GM12878 (cell line): ENCODE data around the gene RFX7. TPM values are rescaled to one million over a fixed set of nuclear protein-coding genes. Genes with fewer than 3 reads are reported as not detected.

Experiments used
- ATAC-seq: fragments of 200-7000 bp; cut with Tn5 transposase; 3 replicates; pipeline ENCODE4 v1.9.1; 2020; ENCODE audit warnings: mild to moderate bottlenecking, moderate library complexity
- BruUV-seq: library from RNA; stranded (reverse); fragments of 400-500 nt; replicated peaks from 2 replicates; lab custom pipeline; 2021; lab: Mats Ljungman, UMichigan
- CTCF ChIA-PET: fragments of 300-600 bp; sonication (Branson Sonifier 250); formaldehyde crosslinking; extraction: SDS; loops from one replicate; lab custom pipeline; 2021; ENCODE audit warnings: inconsistent platforms; lab: Yijun Ruan, JAX
- POLR2A ChIA-PET: fragments of 350-600 bp; formaldehyde crosslinking; extraction: SDS; loops from one replicate; lab custom pipeline; 2021; ENCODE audit warnings: inconsistent platforms; lab: Charles Lee
- RAD21 ChIA-PET: fragments of 300-600 bp; sonication (Branson Sonifier 250); formaldehyde crosslinking; loops from one replicate; lab custom pipeline; 2023; ENCODE audit warnings: antibody characterized with exemption; ENCODE audit not compliant: unreplicated experiment; lab: Charles Lee
- SMC1A ChIA-PET: fragments of 300-600 bp; sonication (Branson Sonifier 250); formaldehyde crosslinking; loops from one replicate; lab custom pipeline; 2023; ENCODE audit not compliant: unreplicated experiment, uncharacterized antibody; lab: Charles Lee
- DNase-seq: peaks from one replicate; pipeline ENCODE4 v3.0.0-alpha.2; 2011; ENCODE audit warnings: low read depth, low spot score
- FAIRE-seq: peaks from 3 replicates; lab custom pipeline; 2011; peaks lifted over from hg19 to GRCh38; lab: Jason Lieb, UNC
- H2AFZ ChIP-seq: 2 replicates; pipeline ENCODE4 v1.6.0; 2011; ENCODE audit warnings: low read depth, low read length, control low read depth; ENCODE audit not compliant: control insufficient read depth
- H3K27ac ChIP-seq: 2 replicates; pipeline ENCODE4 v1.5.1; 2011; ENCODE audit warnings: control low read depth; ENCODE audit not compliant: control insufficient read depth, insufficient read depth
- H3K27me3 ChIP-seq, 2 experiments: replicated peaks in 1 of 2; 2 replicates each; pipeline versions ENCODE4 v1.6.0 to v1.6.1; 2011; ENCODE audit warnings: low read length in 1 of 2; ENCODE audit not compliant: control insufficient read depth in 2 of 2, insufficient read depth in 2 of 2
- H3K36me3 ChIP-seq, 2 experiments: 2 replicates each; pipeline ENCODE4 v1.5.1; 2011; ENCODE audit warnings: low read length in 1 of 2; ENCODE audit not compliant: control insufficient read depth in 2 of 2, insufficient read depth in 2 of 2
- H3K4me1 ChIP-seq: 2 replicates; pipeline ENCODE4 v1.6.1; 2011; ENCODE audit warnings: mild to moderate bottlenecking, low read length, moderate library complexity, mixed read lengths; ENCODE audit not compliant: control insufficient read depth, insufficient read depth
- H3K4me2 ChIP-seq: 2 replicates; pipeline ENCODE4 v1.6.0; 2011; ENCODE audit warnings: control low read depth; ENCODE audit not compliant: control insufficient read depth, insufficient read depth
- H3K4me3 ChIP-seq: fragments of 200-600 bp; sonication (generic); 2 replicates; pipeline ENCODE4 v1.5.1; 2016
- H3K79me2 ChIP-seq: 2 replicates; pipeline ENCODE4 v1.6.0; 2011; ENCODE audit warnings: low read length; ENCODE audit not compliant: control insufficient read depth, insufficient read depth
- H3K9ac ChIP-seq: 2 replicates; pipeline ENCODE4 v1.8.0; 2011; ENCODE audit warnings: low read length, control low read depth, mixed read lengths; ENCODE audit not compliant: control insufficient read depth, insufficient read depth
- H3K9me3 ChIP-seq: replicated peaks from 3 replicates; pipeline ENCODE4 v1.5.1; 2011; ENCODE audit warnings: mild to moderate bottlenecking, low read length; ENCODE audit not compliant: control insufficient read depth, insufficient read depth
- H4K20me1 ChIP-seq: 2 replicates; pipeline ENCODE4 v1.6.0; 2011; ENCODE audit not compliant: control insufficient read depth, insufficient read depth
- CREM ChIP-seq: IDR thresholded peaks from 2 replicates; pipeline ENCODE4 v1.6.1; 2014; ENCODE audit warnings: antibody characterized with exemption, low read depth
- ESRRA ChIP-seq: IDR thresholded peaks from 2 replicates; pipeline ENCODE4 v1.6.1; 2012; ENCODE audit warnings: mild to moderate bottlenecking, low read length, improper control_type of control experiment
- HDAC2 ChIP-seq: fragments of 200-600 bp; sonication (generic); IDR thresholded peaks from 2 replicates; pipeline ENCODE4 v1.6.1; 2017
- NR2C2 ChIP-seq: IDR thresholded peaks from 2 replicates; pipeline ENCODE4 v1.6.1; 2011; ENCODE audit warnings: borderline replicate concordance, low read depth; ENCODE audit not compliant: control insufficient read depth, insufficient read length
- NR2F1 ChIP-seq: fragments of 450-650 bp; conservative IDR thresholded peaks from 2 replicates; pipeline ENCODE4 v1.6.1; 2017; ENCODE audit warnings: mild to moderate bottlenecking
- NRF1 ChIP-seq: conservative IDR thresholded peaks from 2 replicates; pipeline ENCODE4 v1.6.1; 2011; ENCODE audit warnings: mild to moderate bottlenecking, low read depth, low read length, improper control_type of control experiment
- RFX5 ChIP-seq: IDR thresholded peaks from 2 replicates; pipeline ENCODE4 v1.6.1; 2011; ENCODE audit warnings: low read depth, low read length, improper control_type of control experiment
- STAT1 ChIP-seq: fragments of 450-650 bp; conservative IDR thresholded peaks from 2 replicates; pipeline ENCODE4 v1.6.1; 2014; ENCODE audit warnings: antibody characterized with exemption, mild to moderate bottlenecking
- TARDBP ChIP-seq: IDR thresholded peaks from 2 replicates; pipeline ENCODE4 v1.6.1; 2016; ENCODE audit warnings: borderline replicate concordance
- WGBS: methylation state at CpG from one replicate; pipeline ENCODE4 v1.1.6; 2016; ENCODE audit warnings: low lambda C conversion rate; ENCODE audit not compliant: insufficient replicate concordance, insufficient coverage; ENCODE audit errors: missing lambda C conversion rate; 5-methylcytosine and 5-hydroxymethylcytosine counted together
- in situ Hi-C: fragments of 300-500 bp; cut with MboI; formaldehyde crosslinking; loops from 9 replicates; pipeline ENCODE4 v1.14.3; 2018; ENCODE audit warnings: mixed read lengths
- intact Hi-C: fragments of 100-400 bp; cut with micrococcal nuclease; formaldehyde crosslinking; loops from one replicate; pipeline ENCODE4 v1.14.2; 2022; ENCODE audit not compliant: unreplicated experiment
- polyA plus RNA-seq, 11 experiments: library from polyadenylated mRNA; depleted of rRNA in 4 of 11; unstranded in 6 of 11; stranded (reverse) in 5 of 11; fragments of >200 nt; fragmentation: Nextera tagmentation in 4 of 11; fragmentation: Illumina TruSeq in 1 of 11; extraction: Ambion mirVana in 4 of 11; extraction: Trizol in 1 of 11; gene quantifications; 1 replicate in 1 of 11; 2 replicates in 10 of 11; pipeline versions ENCODE4 v1.2.1 to v1.2.3, GENCODE V29; 2011 to 2016; ENCODE audit warnings: inconsistent platforms in 2 of 11, missing spikeins in 2 of 11, low read depth in 1 of 11
- total RNA-seq, 4 experiments: library from RNA; depleted of rRNA in 3 of 4; stranded (reverse); fragments of >200 nt in 3 of 4; fragmentation: Illumina TruSeq in 1 of 4; extraction: Trizol in 1 of 4; gene quantifications; 2 replicates each; pipeline versions ENCODE4 v1.2.1 to v1.2.3, GENCODE V29; 2013 to 2021
- TF ChIP-seq, protein P1 (sequence below): IDR thresholded peaks from 2 replicates; pipeline ENCODE4 v1.6.1; 2012; ENCODE audit warnings: low read depth, low read length, improper control_type of control experiment

RFX7 gene
- total and polyA plus RNA-seq, 10 of the 15 experiments (the other 5 are each of a cell fraction or from before 2014, with no cell fraction given) = 3.2 to 31.4 (median 10.7) TPM

DNA sequence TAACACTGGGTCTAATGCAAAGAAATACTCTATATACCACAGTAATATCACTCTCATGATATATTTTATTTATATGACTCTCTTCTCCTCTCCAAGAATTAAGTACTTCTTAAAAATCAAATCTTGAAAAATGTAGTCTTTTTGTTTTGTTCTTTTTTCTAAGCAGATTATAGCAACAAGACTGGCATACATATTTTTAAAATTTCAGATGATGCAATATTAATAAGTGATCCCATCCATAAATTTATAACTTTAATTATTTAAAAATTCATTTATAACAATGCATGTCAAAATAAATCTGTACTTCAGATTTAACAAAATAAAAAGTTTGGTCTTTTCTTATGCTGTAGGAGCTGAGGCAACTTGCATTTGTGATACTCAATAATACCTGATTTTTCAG is 155.3 kb downstream of the RFX7 start:
- SMC1A ChIA-PET = no interaction called here
- RAD21 ChIA-PET = no interaction called here
- Histone ChIP-seq H3K79me2 (no peaks in the 10 kb centered on the region), H3K9ac (no peak overlapping the region), H3K4me2 (no peak overlapping the region), H3K36me3 (peaks cover 0 to 4% of the 10 kb centered on the region in 2 experiments; a peak in 2 of 4 replicates), H4K20me1 (no peaks in the 10 kb centered on the region), H3K4me1 (no peaks in the 10 kb centered on the region), H3K27me3 (no peaks in the 10 kb centered on the region), H3K27ac (no peak overlapping the region), H3K4me3 (no peak overlapping the region), H3K9me3 (no peaks in the 10 kb centered on the region), H2AFZ (no peak overlapping the region)
- FAIRE-seq (no peak), DNase-seq (no peak), ATAC-seq (no peak)
- intact Hi-C loops (no loop called here), in situ Hi-C loops (no loop called here)
- POLR2A ChIA-PET = interaction anchor here (0.9 kb wide), 1 partner anchor 15 kb away, joined by 6 read pairs; no protein-coding TSS in a partner anchor
- TF ChIP-seq CREM (no peak), TARDBP (no peak), ESRRA (no peak), STAT1 (no peak), RFX5 (no peak), NR2F1 (no peak), NRF1 (no peak), HDAC2 (no peak)
- TF ChIP-seq, protein P1, sequence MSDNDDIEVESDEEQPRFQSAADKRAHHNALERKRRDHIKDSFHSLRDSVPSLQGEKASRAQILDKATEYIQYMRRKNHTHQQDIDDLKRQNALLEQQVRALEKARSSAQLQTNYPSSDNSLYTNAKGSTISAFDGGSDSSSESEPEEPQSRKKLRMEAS = no peak
- BruUV-seq = no TSS peak
- CTCF ChIA-PET = no interaction called here

DNA sequence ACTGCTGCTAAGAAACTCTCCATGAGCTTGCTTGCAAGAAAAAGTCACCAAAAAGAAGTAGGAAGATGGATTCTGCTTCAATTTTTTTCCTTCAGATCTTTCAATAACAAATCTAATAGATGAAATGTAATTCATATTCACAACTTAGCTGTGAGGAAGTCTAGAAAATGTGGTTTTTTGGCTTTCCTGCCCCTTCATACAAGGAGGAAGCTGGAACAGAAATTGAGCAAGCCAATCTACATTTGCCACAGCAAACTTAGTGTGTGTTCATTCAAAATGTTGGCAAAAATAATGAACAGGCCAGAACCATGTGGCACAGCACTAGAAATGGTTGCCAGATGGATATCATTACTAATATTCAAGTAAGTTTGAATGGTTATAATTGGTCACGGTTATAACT is 157.1 kb downstream of the RFX7 start:
- SMC1A ChIA-PET = interaction anchor here (1.1 to 1.6 kb wide), 2 partner anchors 9 to 15 kb away, joined by 3 to 4 read pairs; no protein-coding TSS in a partner anchor
- FAIRE-seq (no peak), DNase-seq (no peak), ATAC-seq (no peak)
- no peaks in the 10 kb centered on the region for H3K9me3 ChIP-seq
- no peaks in the 10 kb centered on the region for H3K4me1 ChIP-seq
- no peak overlapping the region for H3K9ac ChIP-seq
- no peaks in the 10 kb centered on the region for H3K36me3 ChIP-seq
- no peak overlapping the region for H3K4me3 ChIP-seq
- CTCF ChIA-PET = no interaction called here
- H2AFZ ChIP-seq = no peak overlapping the region
- no TSS peak for BruUV-seq
- no peak for TF ChIP-seq NR2C2
- no peak overlapping the region for H3K27ac ChIP-seq
- no peaks in the 10 kb centered on the region for H3K79me2 ChIP-seq
- WGBS = 87% methylated on average over 1 of the region's 1 CpG
- RAD21 ChIA-PET = no interaction called here
- POLR2A ChIA-PET = no interaction called here
- intact Hi-C loops (no loop called here), in situ Hi-C loops (no loop called here)
- no peak overlapping the region for H3K4me2 ChIP-seq
- H4K20me1 ChIP-seq = no peaks in the 10 kb centered on the region
- H3K27me3 ChIP-seq = no peaks in the 10 kb centered on the region
